GM23338 (cell line): ENCODE data around the gene GLS. TPM values are rescaled to one million over a fixed set of nuclear protein-coding genes. Genes with fewer than 3 reads are reported as not detected.

Source experiments
- ATAC-seq: fragments of 200-7000 bp; cut with Tn5 transposase; 3 replicates; pipeline ENCODE4 v1.9.1; 2020
- DNase-seq: peaks from one replicate; pipeline ENCODE4 v3.0.0-alpha.2; 2015; ENCODE audit warnings: low spot score
- H2AFZ ChIP-seq: fragments of 200-600 bp; sonication (generic); 2 replicates; pipeline ENCODE4 v1.8.0; 2016; ENCODE audit warnings: antibody characterized with exemption, mild to moderate bottlenecking, moderate library complexity
- H3F3A ChIP-seq: fragments of 200-600 bp; sonication (generic); replicated peaks from 2 replicates; pipeline ENCODE4 v1.8.0; 2017; ENCODE audit warnings: antibody characterized with exemption, mixed run types, low read depth
- H3K27ac ChIP-seq: fragments of 200-600 bp; sonication (generic); 2 replicates; pipeline ENCODE4 v1.6.1; 2016; ENCODE audit warnings: low read depth
- H3K27me3 ChIP-seq: fragments of 200-600 bp; sonication (generic); 2 replicates; pipeline ENCODE4 v1.8.0; 2016; ENCODE audit warnings: mild to moderate bottlenecking, mixed run types, moderate library complexity; ENCODE audit not compliant: insufficient read depth
- H3K36me3 ChIP-seq: fragments of 200-600 bp; sonication (generic); 2 replicates; pipeline ENCODE4 v1.8.0; 2016; ENCODE audit warnings: mild to moderate bottlenecking; ENCODE audit not compliant: insufficient read depth
- H3K4me1 ChIP-seq: fragments of 200-600 bp; sonication (generic); 2 replicates; pipeline ENCODE4 v1.8.0; 2016; ENCODE audit warnings: mild to moderate bottlenecking, moderate library complexity; ENCODE audit not compliant: insufficient read depth
- H3K4me2 ChIP-seq: fragments of 200-600 bp; sonication (generic); 2 replicates; pipeline ENCODE4 v1.7.1; 2017; ENCODE audit warnings: mixed run types
- H3K4me3 ChIP-seq: fragments of 200-600 bp; sonication (generic); 2 replicates; pipeline ENCODE4 v1.6.1; 2016; ENCODE audit warnings: mixed run types
- H3K79me2 ChIP-seq: fragments of 200-600 bp; sonication (generic); replicated peaks from 2 replicates; pipeline ENCODE4 v1.8.0; 2017; ENCODE audit warnings: mild to moderate bottlenecking; ENCODE audit not compliant: insufficient read depth
- H3K9me2 ChIP-seq: fragments of 200-600 bp; sonication (generic); 2 replicates; pipeline ENCODE4 v1.8.0; 2017; ENCODE audit not compliant: insufficient read depth
- H4K20me1 ChIP-seq: fragments of 200-600 bp; sonication (generic); replicated peaks from 2 replicates; pipeline ENCODE4 v1.8.0; 2017; ENCODE audit warnings: mild to moderate bottlenecking; ENCODE audit not compliant: insufficient read depth
- H3K27ac Mint-ChIP-seq: 2 replicates; pipeline ENCODE4 v1.8.0; 2020; ENCODE audit warnings: inconsistent platforms, mild to moderate bottlenecking, moderate library complexity, mixed read lengths
- H3K27me3 Mint-ChIP-seq: 3 replicates; pipeline ENCODE4 v1.8.0; 2022; ENCODE audit warnings: low read depth, mild to moderate bottlenecking, moderate library complexity, mixed read lengths, inconsistent platforms; ENCODE audit not compliant: insufficient read depth, poor library complexity
- H3K36me3 Mint-ChIP-seq: 3 replicates; pipeline ENCODE4 v1.8.0; 2021; ENCODE audit warnings: low read depth, mild to moderate bottlenecking, inconsistent platforms, moderate library complexity, mixed read lengths
- H3K4me1 Mint-ChIP-seq: 3 replicates; pipeline ENCODE4 v1.8.0; 2020; ENCODE audit warnings: mild to moderate bottlenecking, inconsistent platforms, mixed read lengths
- H3K4me3 Mint-ChIP-seq: 3 replicates; pipeline ENCODE4 v1.8.0; 2021; ENCODE audit warnings: moderate library complexity, mild to moderate bottlenecking, inconsistent platforms, mixed read lengths
- H3K9me3 Mint-ChIP-seq: 3 replicates; pipeline ENCODE4 v1.8.0; 2020; ENCODE audit warnings: moderate library complexity, mild to moderate bottlenecking, inconsistent platforms, mixed read lengths
- CREB1 ChIP-seq: fragments of 250-450 bp; sonication (Bioruptor Pico); IDR thresholded peaks from 2 replicates; pipeline ENCODE4 v1.5.0; 2020; ENCODE audit warnings: low read depth, mild to moderate bottlenecking, moderate library complexity
- EZH2 ChIP-seq: fragments of 200-600 bp; sonication (generic); IDR thresholded peaks from one replicate; pipeline ENCODE4 v1.8.0; 2017; ENCODE audit warnings: antibody characterized with exemption, mild to moderate bottlenecking, low read depth; ENCODE audit not compliant: unreplicated experiment
- EZH2phosphoT487 ChIP-seq: fragments of 200-600 bp; sonication (generic); IDR thresholded peaks from one replicate; pipeline ENCODE4 v1.8.1; 2018; ENCODE audit warnings: antibody characterized with exemption; ENCODE audit not compliant: unreplicated experiment
- JUNB ChIP-seq: IDR thresholded peaks from one replicate; pipeline ENCODE4 v1.6.1; 2016; ENCODE audit warnings: antibody characterized with exemption; ENCODE audit not compliant: unreplicated experiment
- POLR2AphosphoS5 ChIP-seq: IDR thresholded peaks from 2 replicates; pipeline ENCODE4 v1.6.1; 2016; ENCODE audit warnings: antibody characterized with exemption, low read depth
- STAT1 ChIP-seq: IDR thresholded peaks from one replicate; pipeline ENCODE4 v1.6.1; 2016; ENCODE audit warnings: antibody characterized with exemption; ENCODE audit not compliant: unreplicated experiment
- ZNF114 ChIP-seq: fragments of 250-450 bp; sonication (Bioruptor Pico); IDR thresholded peaks from 2 replicates; pipeline ENCODE4 v1.5.0; 2020; ENCODE audit warnings: mild to moderate bottlenecking, moderate library complexity
- ZNF331 ChIP-seq: fragments of 250-450 bp; sonication (Bioruptor Pico); IDR thresholded peaks from 2 replicates; pipeline ENCODE4 v1.5.0; 2020; ENCODE audit warnings: low read depth, mild to moderate bottlenecking, moderate library complexity
- polyA plus RNA-seq: library from polyadenylated mRNA; unstranded; fragments of >200 nt; fragmentation: Nextera tagmentation; extraction: Ambion mirVana; gene quantifications from 2 replicates; pipeline ENCODE4 v1.2.1, GENCODE V29; 2016
- total RNA-seq: library from RNA; depleted of rRNA; stranded (reverse); fragments of >200 nt; shearing (Covaris generic); gene quantifications from 2 replicates; pipeline ENCODE4 v1.2.3, GENCODE V29; 2014
- TF ChIP-seq, protein P1 (sequence below), 2 experiments: fragments of 200-600 bp in 1 of 2; sonication (generic) in 1 of 2; conservative IDR thresholded peaks; 2 replicates each; pipeline versions ENCODE4 v1.5.1 to v1.6.1; 2016 to 2017; ENCODE audit warnings: antibody characterized with exemption in 2 of 2, low read depth in 2 of 2, mild to moderate bottlenecking in 2 of 2, moderate library complexity in 1 of 2
- TF ChIP-seq, protein P2 (sequence below): IDR thresholded peaks from one replicate; pipeline ENCODE4 v1.6.1; 2018; ENCODE audit warnings: antibody characterized with exemption; ENCODE audit not compliant: unreplicated experiment
- TF ChIP-seq, protein P3 (sequence below): fragments of 250-450 bp; sonication (Bioruptor Pico); IDR thresholded peaks from 2 replicates; pipeline ENCODE4 v1.5.0; 2020; ENCODE audit warnings: mild to moderate bottlenecking, moderate library complexity
- TF ChIP-seq, protein P4 (sequence below): IDR thresholded peaks from 2 replicates; pipeline ENCODE4 v1.6.1; 2016; ENCODE audit warnings: antibody characterized with exemption

Gene GLS
- total and polyA plus RNA-seq, 2 experiments from 2014 or later = 38.1 to 172 TPM

DNA sequence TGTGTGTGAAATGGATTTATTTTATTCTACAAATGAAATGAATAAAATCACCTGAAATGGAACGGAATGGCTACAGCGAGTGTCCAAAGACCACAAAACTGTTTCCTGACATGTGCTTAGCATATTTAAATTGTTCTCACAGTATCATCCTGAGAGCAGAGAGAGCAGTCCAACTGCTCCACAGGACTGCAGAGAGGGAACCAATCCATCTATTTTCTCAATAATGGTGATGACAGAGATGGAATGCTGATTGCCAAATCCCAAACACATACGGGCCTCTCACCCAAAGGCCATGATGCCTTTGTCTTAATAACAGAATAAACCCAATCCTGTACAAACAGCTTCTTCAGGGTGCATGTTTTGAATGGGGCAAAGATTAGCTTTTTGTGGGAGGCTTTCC is 92.2 kb downstream of the GLS start (continued):
- TF ChIP-seq ZNF331 (CRISPR knock-in tag) = no peak
- no peak for TF ChIP-seq STAT1
- TF ChIP-seq, protein P1, sequence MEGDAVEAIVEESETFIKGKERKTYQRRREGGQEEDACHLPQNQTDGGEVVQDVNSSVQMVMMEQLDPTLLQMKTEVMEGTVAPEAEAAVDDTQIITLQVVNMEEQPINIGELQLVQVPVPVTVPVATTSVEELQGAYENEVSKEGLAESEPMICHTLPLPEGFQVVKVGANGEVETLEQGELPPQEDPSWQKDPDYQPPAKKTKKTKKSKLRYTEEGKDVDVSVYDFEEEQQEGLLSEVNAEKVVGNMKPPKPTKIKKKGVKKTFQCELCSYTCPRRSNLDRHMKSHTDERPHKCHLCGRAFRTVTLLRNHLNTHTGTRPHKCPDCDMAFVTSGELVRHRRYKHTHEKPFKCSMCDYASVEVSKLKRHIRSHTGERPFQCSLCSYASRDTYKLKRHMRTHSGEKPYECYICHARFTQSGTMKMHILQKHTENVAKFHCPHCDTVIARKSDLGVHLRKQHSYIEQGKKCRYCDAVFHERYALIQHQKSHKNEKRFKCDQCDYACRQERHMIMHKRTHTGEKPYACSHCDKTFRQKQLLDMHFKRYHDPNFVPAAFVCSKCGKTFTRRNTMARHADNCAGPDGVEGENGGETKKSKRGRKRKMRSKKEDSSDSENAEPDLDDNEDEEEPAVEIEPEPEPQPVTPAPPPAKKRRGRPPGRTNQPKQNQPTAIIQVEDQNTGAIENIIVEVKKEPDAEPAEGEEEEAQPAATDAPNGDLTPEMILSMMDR (conservative IDR thresholded peaks at IDR 0.05; ENCODE audit: low read depth in 2 of 2) = no peak
- TF ChIP-seq EZH2 = no peak
- TF ChIP-seq, protein P2, sequence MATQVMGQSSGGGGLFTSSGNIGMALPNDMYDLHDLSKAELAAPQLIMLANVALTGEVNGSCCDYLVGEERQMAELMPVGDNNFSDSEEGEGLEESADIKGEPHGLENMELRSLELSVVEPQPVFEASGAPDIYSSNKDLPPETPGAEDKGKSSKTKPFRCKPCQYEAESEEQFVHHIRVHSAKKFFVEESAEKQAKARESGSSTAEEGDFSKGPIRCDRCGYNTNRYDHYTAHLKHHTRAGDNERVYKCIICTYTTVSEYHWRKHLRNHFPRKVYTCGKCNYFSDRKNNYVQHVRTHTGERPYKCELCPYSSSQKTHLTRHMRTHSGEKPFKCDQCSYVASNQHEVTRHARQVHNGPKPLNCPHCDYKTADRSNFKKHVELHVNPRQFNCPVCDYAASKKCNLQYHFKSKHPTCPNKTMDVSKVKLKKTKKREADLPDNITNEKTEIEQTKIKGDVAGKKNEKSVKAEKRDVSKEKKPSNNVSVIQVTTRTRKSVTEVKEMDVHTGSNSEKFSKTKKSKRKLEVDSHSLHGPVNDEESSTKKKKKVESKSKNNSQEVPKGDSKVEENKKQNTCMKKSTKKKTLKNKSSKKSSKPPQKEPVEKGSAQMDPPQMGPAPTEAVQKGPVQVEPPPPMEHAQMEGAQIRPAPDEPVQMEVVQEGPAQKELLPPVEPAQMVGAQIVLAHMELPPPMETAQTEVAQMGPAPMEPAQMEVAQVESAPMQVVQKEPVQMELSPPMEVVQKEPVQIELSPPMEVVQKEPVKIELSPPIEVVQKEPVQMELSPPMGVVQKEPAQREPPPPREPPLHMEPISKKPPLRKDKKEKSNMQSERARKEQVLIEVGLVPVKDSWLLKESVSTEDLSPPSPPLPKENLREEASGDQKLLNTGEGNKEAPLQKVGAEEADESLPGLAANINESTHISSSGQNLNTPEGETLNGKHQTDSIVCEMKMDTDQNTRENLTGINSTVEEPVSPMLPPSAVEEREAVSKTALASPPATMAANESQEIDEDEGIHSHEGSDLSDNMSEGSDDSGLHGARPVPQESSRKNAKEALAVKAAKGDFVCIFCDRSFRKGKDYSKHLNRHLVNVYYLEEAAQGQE = no peak
- no peak for TF ChIP-seq POLR2AphosphoS5
- TF ChIP-seq ZNF114 = no peak

DNA sequence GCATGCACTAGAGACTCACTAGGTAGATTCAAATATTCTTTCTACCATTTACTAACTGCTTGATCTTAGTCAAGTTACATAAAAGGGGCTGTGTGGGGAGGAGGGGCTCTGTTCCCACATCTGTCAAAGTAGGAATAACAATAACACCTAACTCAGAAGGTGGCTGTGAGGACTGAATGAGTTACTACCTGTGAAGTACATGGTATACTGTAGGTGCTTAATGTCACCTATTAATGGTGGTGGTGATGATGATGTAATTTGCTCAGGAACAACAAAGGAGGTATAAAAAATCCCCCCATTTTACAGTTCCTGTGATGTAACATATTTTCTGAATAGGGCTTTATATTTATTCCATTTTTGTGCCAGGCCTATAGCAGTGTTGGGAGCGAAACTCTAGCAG is 92.6 kb downstream of the GLS start:
- no peak overlapping the region for H3K4me3 ChIP-seq
- H3K27ac ChIP-seq = no peak overlapping the region
- DNase-seq = no peak
- H3K4me2 ChIP-seq = no peak overlapping the region
- Mint-ChIP-seq H3K4me3 (no peak overlapping the region), H3K4me1 (no peaks in the 10 kb centered on the region), H3K9me3 (no peaks in the 10 kb centered on the region; the same call in 2 of the 3 replicates), H3K27ac (no peak overlapping the region), H3K27me3 (peaks cover 1% of the 10 kb centered on the region), H3K36me3 (peaks cover 77% of the 10 kb centered on the region)
- H3K4me1 ChIP-seq = no peaks in the 10 kb centered on the region
- H3K27me3 ChIP-seq = no peaks in the 10 kb centered on the region
- no peaks in the 10 kb centered on the region for H3K9me2 ChIP-seq
- H4K20me1 ChIP-seq = no peaks in the 10 kb centered on the region; the same call in 1 of the 2 replicates
- H3K36me3 ChIP-seq = peaks cover 46% of the 10 kb centered on the region
- no peaks in the 10 kb centered on the region for H3K79me2 ChIP-seq
- H2AFZ ChIP-seq = no peak overlapping the region
- no peaks in the 10 kb centered on the region for H3F3A ChIP-seq
- ATAC-seq = no peak
- TF ChIP-seq EZH2phosphoT487 (no peak), JUNB (no peak), CREB1 (CRISPR knock-in tag) (no peak)
- TF ChIP-seq, protein P3, sequence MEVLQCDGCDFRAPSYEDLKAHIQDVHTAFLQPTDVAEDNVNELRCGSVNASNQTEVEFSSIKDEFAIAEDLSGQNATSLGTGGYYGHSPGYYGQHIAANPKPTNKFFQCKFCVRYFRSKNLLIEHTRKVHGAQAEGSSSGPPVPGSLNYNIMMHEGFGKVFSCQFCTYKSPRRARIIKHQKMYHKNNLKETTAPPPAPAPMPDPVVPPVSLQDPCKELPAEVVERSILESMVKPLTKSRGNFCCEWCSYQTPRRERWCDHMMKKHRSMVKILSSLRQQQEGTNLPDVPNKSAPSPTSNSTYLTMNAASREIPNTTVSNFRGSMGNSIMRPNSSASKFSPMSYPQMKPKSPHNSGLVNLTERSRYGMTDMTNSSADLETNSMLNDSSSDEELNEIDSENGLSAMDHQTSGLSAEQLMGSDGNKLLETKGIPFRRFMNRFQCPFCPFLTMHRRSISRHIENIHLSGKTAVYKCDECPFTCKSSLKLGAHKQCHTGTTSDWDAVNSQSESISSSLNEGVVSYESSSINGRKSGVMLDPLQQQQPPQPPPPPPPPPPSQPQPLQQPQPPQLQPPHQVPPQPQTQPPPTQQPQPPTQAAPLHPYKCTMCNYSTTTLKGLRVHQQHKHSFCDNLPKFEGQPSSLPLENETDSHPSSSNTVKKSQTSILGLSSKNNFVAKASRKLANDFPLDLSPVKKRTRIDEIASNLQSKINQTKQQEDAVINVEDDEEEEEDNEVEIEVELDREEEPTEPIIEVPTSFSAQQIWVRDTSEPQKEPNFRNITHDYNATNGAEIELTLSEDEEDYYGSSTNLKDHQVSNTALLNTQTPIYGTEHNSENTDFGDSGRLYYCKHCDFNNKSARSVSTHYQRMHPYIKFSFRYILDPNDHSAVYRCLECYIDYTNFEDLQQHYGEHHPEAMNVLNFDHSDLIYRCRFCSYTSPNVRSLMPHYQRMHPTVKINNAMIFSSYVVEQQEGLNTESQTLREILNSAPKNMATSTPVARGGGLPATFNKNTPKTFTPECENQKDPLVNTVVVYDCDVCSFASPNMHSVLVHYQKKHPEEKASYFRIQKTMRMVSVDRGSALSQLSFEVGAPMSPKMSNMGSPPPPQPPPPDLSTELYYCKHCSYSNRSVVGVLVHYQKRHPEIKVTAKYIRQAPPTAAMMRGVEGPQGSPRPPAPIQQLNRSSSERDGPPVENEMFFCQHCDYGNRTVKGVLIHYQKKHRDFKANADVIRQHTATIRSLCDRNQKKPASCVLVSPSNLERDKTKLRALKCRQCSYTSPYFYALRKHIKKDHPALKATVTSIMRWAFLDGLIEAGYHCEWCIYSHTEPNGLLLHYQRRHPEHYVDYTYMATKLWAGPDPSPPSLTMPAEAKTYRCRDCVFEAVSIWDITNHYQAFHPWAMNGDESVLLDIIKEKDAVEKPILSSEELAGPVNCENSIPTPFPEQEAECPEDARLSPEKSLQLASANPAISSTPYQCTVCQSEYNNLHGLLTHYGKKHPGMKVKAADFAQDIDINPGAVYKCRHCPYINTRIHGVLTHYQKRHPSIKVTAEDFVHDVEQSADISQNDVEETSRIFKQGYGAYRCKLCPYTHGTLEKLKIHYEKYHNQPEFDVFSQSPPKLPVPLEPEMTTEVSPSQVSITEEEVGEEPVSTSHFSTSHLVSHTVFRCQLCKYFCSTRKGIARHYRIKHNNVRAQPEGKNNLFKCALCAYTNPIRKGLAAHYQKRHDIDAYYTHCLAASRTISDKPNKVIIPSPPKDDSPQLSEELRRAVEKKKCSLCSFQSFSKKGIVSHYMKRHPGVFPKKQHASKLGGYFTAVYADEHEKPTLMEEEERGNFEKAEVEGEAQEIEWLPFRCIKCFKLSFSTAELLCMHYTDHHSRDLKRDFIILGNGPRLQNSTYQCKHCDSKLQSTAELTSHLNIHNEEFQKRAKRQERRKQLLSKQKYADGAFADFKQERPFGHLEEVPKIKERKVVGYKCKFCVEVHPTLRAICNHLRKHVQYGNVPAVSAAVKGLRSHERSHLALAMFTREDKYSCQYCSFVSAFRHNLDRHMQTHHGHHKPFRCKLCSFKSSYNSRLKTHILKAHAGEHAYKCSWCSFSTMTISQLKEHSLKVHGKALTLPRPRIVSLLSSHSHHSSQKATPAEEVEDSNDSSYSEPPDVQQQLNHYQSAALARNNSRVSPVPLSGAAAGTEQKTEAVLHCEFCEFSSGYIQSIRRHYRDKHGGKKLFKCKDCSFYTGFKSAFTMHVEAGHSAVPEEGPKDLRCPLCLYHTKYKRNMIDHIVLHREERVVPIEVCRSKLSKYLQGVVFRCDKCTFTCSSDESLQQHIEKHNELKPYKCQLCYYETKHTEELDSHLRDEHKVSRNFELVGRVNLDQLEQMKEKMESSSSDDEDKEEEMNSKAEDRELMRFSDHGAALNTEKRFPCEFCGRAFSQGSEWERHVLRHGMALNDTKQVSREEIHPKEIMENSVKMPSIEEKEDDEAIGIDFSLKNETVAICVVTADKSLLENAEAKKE (CRISPR knock-in tag) = no peak
- TF ChIP-seq, protein P4, sequence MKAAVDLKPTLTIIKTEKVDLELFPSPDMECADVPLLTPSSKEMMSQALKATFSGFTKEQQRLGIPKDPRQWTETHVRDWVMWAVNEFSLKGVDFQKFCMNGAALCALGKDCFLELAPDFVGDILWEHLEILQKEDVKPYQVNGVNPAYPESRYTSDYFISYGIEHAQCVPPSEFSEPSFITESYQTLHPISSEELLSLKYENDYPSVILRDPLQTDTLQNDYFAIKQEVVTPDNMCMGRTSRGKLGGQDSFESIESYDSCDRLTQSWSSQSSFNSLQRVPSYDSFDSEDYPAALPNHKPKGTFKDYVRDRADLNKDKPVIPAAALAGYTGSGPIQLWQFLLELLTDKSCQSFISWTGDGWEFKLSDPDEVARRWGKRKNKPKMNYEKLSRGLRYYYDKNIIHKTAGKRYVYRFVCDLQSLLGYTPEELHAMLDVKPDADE = no peak
